PC-3 (cell line): ENCODE measurements around the gene BAZ1B. TPM values are rescaled to one million over a fixed set of nuclear protein-coding genes. Genes with fewer than 3 reads are reported as not detected.

Source experiments
- ATAC-seq: fragments of 200-7000 bp; cut with Tn5 transposase; 2 replicates; pipeline ENCODE4 v1.9.1; 2020; ENCODE audit warnings: mild to moderate bottlenecking, moderate library complexity
- BruUV-seq: library from RNA; stranded (reverse); fragments of 400-500 nt; replicated peaks from 2 replicates; lab custom pipeline; 2021; lab: Mats Ljungman, UMichigan
- CTCF ChIA-PET: fragments of 300-600 bp; sonication (Branson Sonifier 250); formaldehyde crosslinking; loops from one replicate; lab custom pipeline; 2022; ENCODE audit warnings: antibody characterized with exemption; lab: Charles Lee
- POLR2A ChIA-PET: fragments of 300-600 bp; sonication (Branson Sonifier 250); formaldehyde crosslinking; loops from one replicate; lab custom pipeline; 2022; ENCODE audit warnings: antibody characterized with exemption; ENCODE audit not compliant: unreplicated experiment; lab: Charles Lee
- DNase-seq: peaks from one replicate; pipeline ENCODE4 v3.0.0-alpha.2; 2015
- H2AFZ ChIP-seq: fragments of 300-600 bp; sonication (generic); 2 replicates; pipeline ENCODE4 v1.6.0; 2016; ENCODE audit warnings: antibody characterized with exemption, low read length
- H3F3A ChIP-seq: fragments of 300-600 bp; sonication (generic); one replicate; pipeline ENCODE4 v1.6.0; 2017; ENCODE audit warnings: antibody characterized with exemption, low read length, control low read depth, mild to moderate bottlenecking; ENCODE audit not compliant: unreplicated experiment
- H3K27ac ChIP-seq: fragments of 300-600 bp; sonication (generic); 2 replicates; pipeline ENCODE4 v1.5.1; 2016; ENCODE audit warnings: mild to moderate bottlenecking, low read length
- H3K27me3 ChIP-seq: fragments of 300-600 bp; sonication (generic); 2 replicates; pipeline ENCODE4 v1.6.1; 2016; ENCODE audit warnings: low read length, mixed read lengths
- H3K36me3 ChIP-seq: fragments of 300-600 bp; sonication (generic); 2 replicates; pipeline ENCODE4 v1.6.1; 2016; ENCODE audit warnings: low read depth, mixed run types, low read length, mixed read lengths
- H3K4me1 ChIP-seq: fragments of 300-600 bp; sonication (generic); 2 replicates; pipeline ENCODE4 v1.5.1; 2016; ENCODE audit warnings: low read length; ENCODE audit not compliant: insufficient read depth
- H3K4me2 ChIP-seq: fragments of 300-600 bp; sonication (generic); 2 replicates; pipeline ENCODE4 v1.6.0; 2016; ENCODE audit warnings: low read length
- H3K4me3 ChIP-seq: fragments of 300-600 bp; sonication (generic); 2 replicates; pipeline ENCODE4 v1.5.1; 2016; ENCODE audit warnings: mild to moderate bottlenecking, low read length, mixed read lengths
- H3K79me2 ChIP-seq: fragments of 300-600 bp; sonication (generic); 2 replicates; pipeline ENCODE4 v1.6.1; 2017; ENCODE audit warnings: low read length, mixed read lengths
- H3K9ac ChIP-seq: fragments of 300-600 bp; sonication (generic); 2 replicates; pipeline ENCODE4 v1.6.0; 2016; ENCODE audit warnings: mild to moderate bottlenecking, low read length
- H3K9me2 ChIP-seq: fragments of 300-600 bp; sonication (generic); replicated peaks from 2 replicates; pipeline ENCODE4 v1.6.1; 2016; ENCODE audit warnings: mixed run types, low read length, mixed read lengths
- H3K9me3 ChIP-seq: fragments of 300-600 bp; sonication (generic); 2 replicates; pipeline ENCODE4 v1.6.1; 2016; ENCODE audit warnings: low read length, mixed read lengths
- H4K20me1 ChIP-seq: fragments of 300-600 bp; sonication (generic); 2 replicates; pipeline ENCODE4 v1.6.1; 2016; ENCODE audit warnings: low read length, mixed read lengths
- EZH2 ChIP-seq: fragments of 300-600 bp; sonication (generic); IDR thresholded peaks from one replicate; pipeline ENCODE4 v1.6.1; 2017; ENCODE audit warnings: antibody characterized with exemption, mild to moderate bottlenecking, low read length; ENCODE audit not compliant: unreplicated experiment
- EZH2phosphoT487 ChIP-seq: fragments of 300-600 bp; sonication (generic); IDR thresholded peaks from 2 replicates; pipeline ENCODE4 v1.6.1; 2018; ENCODE audit warnings: mild to moderate bottlenecking, antibody characterized with exemption, low read length, borderline replicate concordance
- intact Hi-C: fragments of 100-400 bp; cut with micrococcal nuclease; formaldehyde crosslinking; loops from 2 replicates; pipeline ENCODE4 v1.9.0; 2023
- total RNA-seq: library from RNA; depleted of rRNA; stranded (reverse); fragments of >200 nt; gene quantifications from 2 replicates; pipeline ENCODE4 v1.2.3, GENCODE V29; 2014
- TF ChIP-seq, protein P1 (sequence below): fragments of 300-600 bp; sonication (generic); conservative IDR thresholded peaks from 2 replicates; pipeline ENCODE4 v1.5.1; 2017; ENCODE audit warnings: antibody characterized with exemption, low read depth, mild to moderate bottlenecking, low read length

Gene BAZ1B
- total RNA-seq, 1 experiment from 2014 or later: 45.5 TPM

DNA sequence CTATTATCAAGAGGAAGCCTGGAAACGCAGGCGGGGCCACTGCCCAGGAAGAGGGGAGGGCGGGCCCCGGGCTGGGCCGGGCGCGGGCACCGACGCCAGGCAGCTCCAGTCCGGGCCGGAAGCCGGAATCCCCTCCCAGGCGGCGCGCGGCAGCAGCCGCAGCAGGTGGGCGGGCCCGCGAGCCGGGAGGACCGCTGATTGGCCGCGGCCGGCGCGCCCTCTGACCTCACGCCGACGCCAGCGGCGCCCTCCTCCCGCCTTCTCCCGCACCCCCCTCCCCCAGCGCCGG is 35.0 kb upstream of the BAZ1B start:
- Histone ChIP-seq H3K27me3 (no peaks in the 10 kb centered on the region), H3K27ac (peak overlapping the region; percentile 95), H3K9me2 (no peaks in the 10 kb centered on the region), H3K79me2 (peaks cover 48% of the 10 kb centered on the region), H3K4me1 (peaks cover 18% of the 10 kb centered on the region), H4K20me1 (peaks cover 21% of the 10 kb centered on the region; the same call in 1 of the 2 replicates), H3K9me3 (no peaks in the 10 kb centered on the region), H3K36me3 (peaks cover 7% of the 10 kb centered on the region), H3F3A (no peaks in the 10 kb centered on the region), H3K4me3 (peak overlapping the region; percentile 81), H3K9ac (peak overlapping the region; percentile 99), H3K4me2 (peak overlapping the region; percentile 95), H2AFZ (peak overlapping the region; percentile 87)
- POLR2A ChIA-PET: interaction anchor here (0.6 to 0.7 kb wide), 2 partner anchors 11 to 233 kb away, joined by 4 read pairs; no protein-coding TSS in a partner anchor
- TF ChIP-seq EZH2phosphoT487 (no peak), EZH2 (no peak)
- TF ChIP-seq, protein P1, sequence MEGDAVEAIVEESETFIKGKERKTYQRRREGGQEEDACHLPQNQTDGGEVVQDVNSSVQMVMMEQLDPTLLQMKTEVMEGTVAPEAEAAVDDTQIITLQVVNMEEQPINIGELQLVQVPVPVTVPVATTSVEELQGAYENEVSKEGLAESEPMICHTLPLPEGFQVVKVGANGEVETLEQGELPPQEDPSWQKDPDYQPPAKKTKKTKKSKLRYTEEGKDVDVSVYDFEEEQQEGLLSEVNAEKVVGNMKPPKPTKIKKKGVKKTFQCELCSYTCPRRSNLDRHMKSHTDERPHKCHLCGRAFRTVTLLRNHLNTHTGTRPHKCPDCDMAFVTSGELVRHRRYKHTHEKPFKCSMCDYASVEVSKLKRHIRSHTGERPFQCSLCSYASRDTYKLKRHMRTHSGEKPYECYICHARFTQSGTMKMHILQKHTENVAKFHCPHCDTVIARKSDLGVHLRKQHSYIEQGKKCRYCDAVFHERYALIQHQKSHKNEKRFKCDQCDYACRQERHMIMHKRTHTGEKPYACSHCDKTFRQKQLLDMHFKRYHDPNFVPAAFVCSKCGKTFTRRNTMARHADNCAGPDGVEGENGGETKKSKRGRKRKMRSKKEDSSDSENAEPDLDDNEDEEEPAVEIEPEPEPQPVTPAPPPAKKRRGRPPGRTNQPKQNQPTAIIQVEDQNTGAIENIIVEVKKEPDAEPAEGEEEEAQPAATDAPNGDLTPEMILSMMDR: no peak
- intact Hi-C loops: loop anchor here (1.0 to 2.0 kb wide), 2 partner anchors 21 to 34 kb away; partner anchors contain the start of genes BAZ1B and TBL2
- CTCF ChIA-PET: no interaction called here
- ATAC-seq (peak; percentile 90), DNase-seq (peak; percentile 94)
- BruUV-seq: no TSS peak

DNA sequence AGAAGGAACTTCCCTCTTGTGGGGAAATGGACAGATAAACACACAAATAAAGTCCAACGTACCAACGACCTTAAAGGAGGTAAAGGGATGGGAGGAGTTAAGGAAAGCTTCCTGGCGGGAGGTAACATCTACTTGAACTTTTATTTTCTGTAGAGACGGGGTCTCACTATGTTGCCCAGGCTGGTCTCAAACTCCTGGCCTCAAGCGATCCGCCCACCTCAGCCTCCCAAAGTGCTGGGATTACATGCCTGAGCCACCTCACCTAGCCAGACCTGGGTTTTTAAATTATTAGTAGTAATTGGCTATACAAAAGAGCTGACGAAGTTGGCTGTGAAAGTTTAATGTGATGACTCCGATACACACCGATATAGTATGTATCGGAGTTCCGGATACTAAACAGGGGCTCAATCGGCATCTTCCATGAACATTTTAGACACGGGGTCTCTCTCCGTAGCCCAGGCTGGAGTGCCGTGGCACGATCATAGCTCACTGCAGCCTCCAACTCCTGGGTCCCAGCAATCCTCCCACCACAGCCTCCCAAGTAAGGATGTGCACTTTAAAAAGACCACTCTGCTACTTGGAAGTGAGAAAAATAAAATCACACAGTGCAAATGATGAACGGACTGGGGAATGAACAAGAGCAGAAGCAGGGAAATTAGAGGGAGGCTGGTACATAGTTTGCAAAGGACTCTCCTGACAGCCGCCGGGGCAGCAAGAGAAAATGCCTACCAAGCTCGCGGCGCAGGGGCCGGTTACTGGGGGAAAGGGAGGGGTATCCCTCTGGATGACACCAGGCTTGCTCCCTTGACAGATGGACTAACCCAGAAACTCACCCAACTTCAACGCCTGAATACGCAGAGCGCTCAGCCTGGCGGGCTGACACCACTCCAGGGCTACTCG is 34.4 kb upstream of the BAZ1B start:
- H3K9me2 ChIP-seq: no peaks in the 10 kb centered on the region
- H3K4me1 ChIP-seq: peaks cover 18% of the 10 kb centered on the region
- H3F3A ChIP-seq: no peaks in the 10 kb centered on the region
- TF ChIP-seq EZH2phosphoT487 (no peak), EZH2 (no peak)
- TF ChIP-seq, protein P1: no peak
- DNase-seq: no peak
- peak overlapping the region; percentile 81 for H3K4me3 ChIP-seq
- H3K79me2 ChIP-seq: peaks cover 50% of the 10 kb centered on the region
- H2AFZ ChIP-seq: no peak overlapping the region
- H3K4me2 ChIP-seq: peak overlapping the region; percentile 95
- no peak for ATAC-seq
- ChIA-PET POLR2A (interaction anchor here (0.5 to 0.7 kb wide), 3 partner anchors 10 to 232 kb away, joined by 4 to 8 read pairs (median 4); partner anchors contain the start of gene TBL2), CTCF (no interaction called here)
- peaks cover 9% of the 10 kb centered on the region for H3K36me3 ChIP-seq
- H3K27ac ChIP-seq: no peak overlapping the region; the same call in 1 of the 2 replicates
- BruUV-seq: TSS peak; percentile 62
- H3K9ac ChIP-seq: peak overlapping the region; percentile 99
- intact Hi-C loops: loop anchor here (1.0 to 2.0 kb wide), 2 partner anchors 22 to 34 kb away; partner anchors contain the start of genes BAZ1B and TBL2
- H3K9me3 ChIP-seq: no peaks in the 10 kb centered on the region
- peaks cover 21% of the 10 kb centered on the region; the same call in 1 of the 2 replicates for H4K20me1 ChIP-seq
- H3K27me3 ChIP-seq: no peaks in the 10 kb centered on the region
